DMS53 treated with DMSO at 0.1 percent for 48 hours (cell line): ENCODE results near the gene SCEL.

Experiments used
- DNase-seq: peaks from one replicate; lab custom pipeline; 2025; ENCODE audit not compliant: unreplicated experiment; lab: John Stamatoyannopoulos, UW

Gene SCEL

DNA sequence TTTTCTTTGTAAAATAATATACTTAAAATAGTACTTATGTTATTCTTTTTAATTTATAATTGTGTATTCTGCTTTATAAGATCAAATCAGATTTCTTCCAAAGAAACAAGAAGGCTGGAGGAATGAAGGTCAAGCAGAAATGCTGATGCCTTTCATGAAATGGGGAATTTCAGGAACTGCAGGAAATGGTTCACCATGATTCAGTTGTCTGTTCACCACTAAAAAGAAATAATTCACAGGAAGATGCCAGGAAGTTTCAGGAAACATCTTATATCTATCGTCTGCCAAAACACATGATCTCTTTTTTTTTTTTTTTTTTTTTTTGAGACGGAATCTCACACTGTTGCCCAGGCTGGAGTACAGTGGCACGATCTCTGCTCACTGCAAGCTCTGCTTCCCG is 15.7 kb upstream of the SCEL start:
- DNase-seq = no peak

DNA sequence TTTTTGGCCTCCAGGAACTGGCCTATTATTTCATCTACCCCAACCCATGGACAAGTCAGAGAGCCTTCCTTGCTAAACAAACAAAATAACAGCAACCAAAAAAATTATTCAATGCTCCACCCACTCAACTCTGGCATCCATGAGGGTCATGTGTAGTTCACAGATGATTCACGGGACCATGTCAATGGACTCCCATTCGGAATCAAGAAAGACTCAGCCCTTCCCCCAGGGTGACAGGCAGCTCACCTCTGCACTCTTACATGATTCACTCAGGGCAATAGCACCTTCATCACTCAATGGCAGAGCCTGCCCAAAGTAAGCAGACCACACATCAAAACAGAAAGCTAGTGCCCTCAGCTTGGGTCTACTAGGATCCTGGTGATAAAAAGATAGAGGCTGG is 14.3 kb upstream of the SCEL start:
- no peak for DNase-seq

- DNase-seq = no peak
Observed at GRCh38 chr13:77521595-77522367, 13.7 kb upstream of the SCEL start.

DNA sequence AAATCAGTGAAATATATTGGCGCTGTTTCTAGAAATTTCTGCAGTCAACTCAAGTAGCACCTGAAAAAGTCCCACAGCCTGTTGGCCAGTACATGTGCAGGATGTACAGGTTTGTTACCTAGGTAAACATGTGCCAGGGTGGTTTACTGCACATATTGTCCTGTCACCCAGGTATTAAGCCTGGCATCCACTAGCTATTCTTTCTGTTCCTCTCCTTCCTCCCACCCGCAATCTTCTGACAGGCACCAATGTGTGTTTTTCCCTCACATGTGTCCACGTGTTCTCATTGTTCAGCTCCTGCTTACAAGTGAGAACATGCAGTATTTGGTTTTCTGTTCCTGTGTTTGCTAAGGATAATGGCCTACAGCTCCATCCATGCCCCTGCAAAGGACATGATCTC is 13.1 kb upstream of the SCEL start:
- no peak for DNase-seq

DNA sequence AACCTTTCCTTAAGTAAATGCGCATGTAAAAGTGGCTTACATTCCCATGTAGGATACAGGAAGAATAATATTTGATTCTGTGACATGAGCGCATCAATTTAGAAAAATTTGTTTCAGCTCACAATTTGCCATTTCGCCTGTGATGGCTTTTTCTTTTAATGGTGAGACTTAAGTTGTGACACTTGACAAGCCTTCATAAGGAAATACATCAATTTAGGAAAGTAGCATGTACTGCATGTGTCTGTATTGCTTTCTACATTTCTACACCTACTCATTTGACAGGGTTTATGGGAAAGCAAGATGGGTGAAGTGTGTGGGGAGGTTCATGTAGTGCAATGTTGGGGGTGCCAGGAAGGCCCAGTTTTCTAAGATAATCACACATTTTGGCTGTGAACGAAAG is 12.1 kb upstream of the SCEL start:
- DNase-seq = no peak

GRCh38 chr13:77523834-77524728 is 11.4 kb upstream of the SCEL start:
- DNase-seq = no peak

DNA sequence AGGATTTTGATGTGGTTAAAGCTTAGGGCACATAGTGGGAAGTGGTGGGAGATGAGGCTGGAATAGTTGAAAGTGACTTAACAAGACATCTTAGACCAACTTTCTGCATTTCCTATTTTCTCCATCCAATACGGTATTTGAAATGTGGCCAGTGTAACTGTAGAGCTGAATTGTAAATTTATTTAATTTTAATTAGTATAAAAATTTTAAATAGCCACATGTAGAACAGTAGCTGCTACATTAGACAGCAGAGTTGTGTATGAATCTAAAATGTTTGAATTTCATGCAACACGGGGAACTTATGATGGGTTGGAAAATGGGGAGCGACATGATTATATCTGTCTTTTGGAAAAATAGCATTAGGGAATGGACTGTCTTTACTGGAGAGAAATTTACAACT is 7.1 kb upstream of the SCEL start:
- no peak for DNase-seq

- no peak for DNase-seq
Observed at GRCh38 chr13:77528834-77529500, 6.5 kb upstream of the SCEL start.

- no peak for DNase-seq
Observed at GRCh38 chr13:77529501-77529840, 6.0 kb upstream of the SCEL start.

DNA sequence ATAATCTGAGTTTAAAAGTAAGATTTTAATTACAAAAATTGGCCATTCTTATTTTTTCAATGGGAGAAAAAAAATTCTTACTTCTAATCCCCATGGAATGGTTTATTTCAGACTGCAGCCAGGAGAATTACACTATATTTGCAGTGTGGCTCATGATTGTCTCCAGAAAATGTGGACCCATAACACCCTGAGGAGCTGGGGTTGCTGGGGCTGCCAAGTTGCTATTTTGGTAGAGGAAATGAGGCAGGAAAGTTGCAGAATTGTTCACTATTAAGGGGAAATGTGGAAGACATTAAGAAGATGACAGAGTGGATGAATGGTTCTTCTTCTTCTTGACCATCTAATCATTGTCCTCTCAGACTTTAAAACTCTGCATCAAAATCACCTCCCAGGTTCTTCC is 4.6 kb upstream of the SCEL start:
- no peak for DNase-seq

- DNase-seq = no peak
Observed at GRCh38 chr13:77532983-77533382, 2.5 kb upstream of the SCEL start.

DNA sequence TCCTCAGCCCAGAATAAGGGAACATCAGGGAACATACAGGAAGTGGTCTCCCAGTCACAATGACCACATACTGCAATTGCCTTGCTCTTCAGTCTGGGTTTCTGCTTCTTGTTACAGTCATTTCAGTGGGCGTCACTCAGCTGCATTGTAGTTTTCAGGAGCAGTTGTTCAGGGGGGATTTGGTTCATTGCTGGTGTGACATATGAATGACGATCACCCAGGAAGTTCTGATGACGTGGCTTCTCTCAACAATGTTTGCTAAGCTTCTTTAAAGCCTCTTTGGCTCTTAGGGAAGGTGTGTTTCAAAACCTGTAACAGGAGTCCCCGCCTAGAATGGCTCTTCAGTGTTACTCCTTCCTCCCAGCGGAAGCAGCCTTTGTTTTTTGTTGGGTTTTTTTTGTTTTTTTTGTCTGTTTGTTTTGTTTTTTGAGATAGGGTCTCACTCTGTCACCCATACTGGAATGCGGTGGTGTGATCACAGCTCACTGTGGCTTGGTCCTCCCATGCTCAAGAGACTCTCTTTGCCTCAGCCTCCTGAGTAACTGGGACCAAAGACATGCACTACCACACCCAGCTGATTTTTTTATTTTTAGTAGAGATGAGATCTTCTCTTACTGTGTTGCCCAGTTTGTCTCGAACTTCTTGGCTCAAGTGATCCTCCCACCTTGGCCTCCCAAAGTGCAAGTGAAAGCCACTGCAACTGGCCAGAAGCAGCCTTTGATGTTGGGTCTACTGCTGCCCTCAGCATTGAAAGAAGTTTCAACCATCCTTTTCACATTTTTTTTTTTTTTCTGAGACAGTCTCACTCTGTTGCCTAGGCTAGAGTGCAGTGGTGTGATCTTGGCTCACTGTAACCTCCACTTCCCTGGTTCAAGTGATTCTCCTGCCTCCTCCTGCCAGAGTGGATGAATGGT is 1.4 kb upstream of the SCEL start:
- DNase-seq = peak; percentile 51

DNA sequence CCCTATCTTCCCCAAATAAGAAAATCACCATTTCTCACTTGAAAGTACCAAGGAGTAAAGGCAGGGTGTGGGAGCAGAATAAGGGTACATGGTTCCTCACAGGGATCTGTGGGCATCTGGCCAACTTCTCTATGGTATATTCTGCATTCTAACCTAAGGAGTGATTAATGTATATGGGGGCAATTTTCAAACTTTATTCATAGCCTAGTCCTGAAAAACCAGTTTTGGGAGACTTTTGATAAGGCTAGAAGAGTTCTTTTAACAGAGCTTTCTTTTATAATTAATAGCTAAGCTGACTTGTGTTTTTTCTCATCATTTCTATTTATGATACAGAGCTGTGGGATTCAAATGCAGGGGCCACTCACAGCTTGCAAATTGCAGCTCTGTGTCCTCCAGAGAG is 852 bp downstream of the SCEL start:
- DNase-seq = no peak

- DNase-seq = no peak
Observed at GRCh38 chr13:77537289-77537919, 1.9 kb downstream of the SCEL start.

GRCh38 chr13:77543711-77544110 is 8.2 kb downstream of the SCEL start:
- DNase-seq = no peak

DNA sequence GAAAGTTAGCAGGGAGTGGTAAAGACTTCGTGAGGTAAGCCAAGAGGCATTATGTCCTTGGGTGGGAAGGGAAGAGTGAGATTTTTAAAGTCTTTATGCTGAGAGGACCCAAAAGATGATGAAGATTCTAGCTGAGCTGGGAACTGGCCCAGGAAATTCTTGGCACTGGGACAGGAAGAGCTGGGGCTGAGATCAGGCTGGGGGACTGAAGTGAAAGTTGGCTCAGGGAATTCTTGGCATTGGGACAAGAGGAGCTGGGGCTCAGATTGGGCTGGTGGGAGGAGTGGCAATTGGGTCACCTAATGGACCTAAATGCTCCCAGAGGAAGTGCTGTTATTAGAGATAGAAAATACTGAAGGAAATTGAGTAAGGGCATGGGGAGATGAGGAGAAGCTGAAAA is 8.8 kb downstream of the SCEL start:
- no peak for DNase-seq

GRCh38 chr13:77544758-77545338 is 9.3 kb downstream of the SCEL start:
- DNase-seq = no peak

DNA sequence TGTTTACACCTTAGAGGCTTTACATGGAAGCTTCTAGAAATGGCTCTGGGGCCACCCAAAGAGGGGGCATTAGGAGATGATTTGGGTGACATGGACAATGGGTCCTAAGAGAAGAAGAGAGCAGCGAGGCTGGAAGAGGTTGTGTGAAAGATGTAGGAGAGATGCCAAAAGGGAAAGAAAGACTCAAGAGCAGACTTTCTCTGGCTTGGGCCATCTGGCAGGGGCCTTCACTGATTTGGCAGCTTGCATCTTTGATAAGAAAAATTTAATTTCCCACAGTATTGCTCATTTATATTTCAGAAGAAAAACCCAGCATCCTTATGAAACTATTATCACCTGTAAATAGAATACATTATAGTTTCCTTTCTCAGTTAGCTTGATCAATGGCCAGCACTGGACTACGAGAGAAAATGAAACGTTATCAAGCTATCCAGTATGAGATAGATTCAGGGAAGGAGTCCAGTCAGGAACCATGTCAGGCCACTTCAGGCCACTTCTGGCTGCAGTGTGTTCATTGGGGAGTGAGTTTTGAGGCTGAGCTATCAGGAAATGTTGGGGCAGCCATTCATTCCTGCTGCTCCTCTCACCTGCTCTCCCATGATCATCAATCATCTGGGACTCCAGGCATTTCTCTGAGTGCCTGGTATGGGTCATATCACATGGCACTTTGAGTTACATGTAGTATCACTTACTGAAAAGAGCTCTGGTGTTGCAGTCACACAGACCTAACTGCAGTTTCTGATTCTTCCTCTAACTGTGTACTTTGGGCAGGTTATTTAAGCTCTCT is 10.3 kb downstream of the SCEL start:
- no peak for DNase-seq

DNA sequence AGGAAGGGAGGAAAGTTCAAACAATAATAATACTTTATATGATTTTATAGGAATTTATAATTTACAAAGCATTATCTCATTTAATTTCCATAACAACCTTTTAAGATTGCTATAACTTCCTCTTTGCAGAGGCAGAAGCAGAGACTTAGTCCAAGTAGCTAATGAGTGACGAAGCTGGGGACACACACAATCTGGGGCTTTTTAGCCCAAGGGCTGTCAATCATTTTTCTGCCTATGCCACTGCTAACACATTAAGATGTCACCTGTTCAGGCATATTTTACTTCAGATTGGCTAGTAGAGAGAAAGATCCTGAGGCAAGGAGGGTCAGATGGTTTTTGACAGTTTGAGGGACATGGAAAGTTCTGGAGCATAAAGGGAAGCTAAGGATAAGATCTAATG is 12.6 kb downstream of the SCEL start:
- no peak for DNase-seq
